Parathyroid adenoma (tissue), 2 donors: ENCODE results near the gene INPP5A.

Experiments
- H2AFZ ChIP-seq: fragments of 300-600 bp; sonication (generic); one replicate; pipeline ENCODE4 v1.7.0; 2017; ENCODE audit warnings: antibody characterized with exemption, mild to moderate bottlenecking
- H3K27ac ChIP-seq: fragments of 300-600 bp; sonication (generic); one replicate; pipeline ENCODE4 v1.7.0; 2017
- H3K27me3 ChIP-seq: fragments of 300-600 bp; sonication (generic); one replicate; pipeline ENCODE4 v1.7.0; 2017; ENCODE audit warnings: low read length; ENCODE audit not compliant: control insufficient read depth, insufficient read depth
- H3K36me3 ChIP-seq: fragments of 300-600 bp; sonication (generic); one replicate; pipeline ENCODE4 v1.7.0; 2017; ENCODE audit warnings: low read length; ENCODE audit not compliant: control insufficient read depth, insufficient read depth
- H3K4me1 ChIP-seq: fragments of 300-600 bp; sonication (generic); one replicate; pipeline ENCODE4 v1.7.0; 2017; ENCODE audit warnings: control low read depth
- H3K4me2 ChIP-seq: fragments of 300-600 bp; sonication (generic); one replicate; pipeline ENCODE4 v1.7.0; 2017; ENCODE audit warnings: low read length
- H3K4me3 ChIP-seq: fragments of 300-600 bp; sonication (generic); one replicate; pipeline ENCODE4 v1.7.0; 2017; ENCODE audit warnings: low read depth, low read length
- H3K79me2 ChIP-seq: fragments of 300-600 bp; sonication (generic); one replicate; pipeline ENCODE4 v1.7.0; 2017; ENCODE audit warnings: control low read depth
- H3K9ac ChIP-seq: fragments of 300-600 bp; sonication (generic); one replicate; pipeline ENCODE4 v1.7.0; 2017; ENCODE audit warnings: mild to moderate bottlenecking
- H3K9me3 ChIP-seq: fragments of 300-600 bp; sonication (generic); one replicate; pipeline ENCODE4 v1.7.0; 2017; ENCODE audit warnings: low read length; ENCODE audit not compliant: control insufficient read depth
- CTCF ChIP-seq: fragments of 300-600 bp; sonication (generic); IDR thresholded peaks from one replicate; pipeline ENCODE4 v1.7.0; 2017; ENCODE audit warnings: antibody characterized with exemption, mild to moderate bottlenecking
- donor health status: primary hyperparathyroidism.

Gene INPP5A

GRCh38 chr10:132806110-132806509 lies 268.5 kb downstream of the INPP5A start:
- Histone ChIP-seq H3K4me2 (no peak overlapping the region), H2AFZ (no peak overlapping the region), H3K9me3 (no peaks in the 10 kb centered on the region), H3K9ac (no peak overlapping the region), H3K27me3 (no peaks in the 10 kb centered on the region), H3K27ac (no peak overlapping the region), H3K4me3 (no peak overlapping the region), H3K79me2 (no peaks in the 10 kb centered on the region), H3K36me3 (no peaks in the 10 kb centered on the region), H3K4me1 (no peaks in the 10 kb centered on the region)
- no peak for TF ChIP-seq CTCF

- Histone ChIP-seq H3K9ac (no peak overlapping the region), H3K79me2 (no peaks in the 10 kb centered on the region), H3K27ac (no peak overlapping the region), H3K4me3 (no peak overlapping the region), H3K4me1 (no peaks in the 10 kb centered on the region), H3K9me3 (no peaks in the 10 kb centered on the region), H3K36me3 (no peaks in the 10 kb centered on the region), H3K27me3 (no peaks in the 10 kb centered on the region), H3K4me2 (no peak overlapping the region), H2AFZ (no peak overlapping the region)
- TF ChIP-seq CTCF, result no peak
Observed at GRCh38 chr10:132806561-132807003, 269.0 kb downstream of the INPP5A start.

- H3K27ac ChIP-seq, result no peak overlapping the region
- no peaks in the 10 kb centered on the region for H3K4me1 ChIP-seq
- no peak overlapping the region for H2AFZ ChIP-seq
- no peak overlapping the region for H3K9ac ChIP-seq
- no peak overlapping the region for H3K4me2 ChIP-seq
- H3K27me3 ChIP-seq, result no peaks in the 10 kb centered on the region
- no peaks in the 10 kb centered on the region for H3K79me2 ChIP-seq
- no peak for TF ChIP-seq CTCF
- H3K4me3 ChIP-seq, result no peak overlapping the region
- H3K36me3 ChIP-seq, result no peaks in the 10 kb centered on the region
- no peaks in the 10 kb centered on the region for H3K9me3 ChIP-seq
Observed at GRCh38 chr10:132807621-132808049, 270.0 kb downstream of the INPP5A start.

- Histone ChIP-seq H3K4me3 (no peak overlapping the region), H3K9me3 (no peaks in the 10 kb centered on the region), H3K4me2 (no peak overlapping the region), H3K27ac (no peak overlapping the region), H3K27me3 (no peaks in the 10 kb centered on the region), H3K36me3 (no peaks in the 10 kb centered on the region), H2AFZ (no peak overlapping the region), H3K4me1 (no peaks in the 10 kb centered on the region), H3K9ac (no peak overlapping the region), H3K79me2 (no peaks in the 10 kb centered on the region)
- TF ChIP-seq CTCF, result no peak
Observed at GRCh38 chr10:132808383-132809231, 271.0 kb downstream of the INPP5A start.
